GM19351 (cell line): ENCODE results near the gene RPL13.

Source experiments
- ATAC-seq: cut with Tn5 transposase; IDR thresholded peaks from one replicate; pipeline ENCODE4 v1.9.1; 2021; ENCODE audit warnings: mild to moderate bottlenecking, moderate library complexity; ENCODE audit not compliant: unreplicated experiment

Gene RPL13

DNA sequence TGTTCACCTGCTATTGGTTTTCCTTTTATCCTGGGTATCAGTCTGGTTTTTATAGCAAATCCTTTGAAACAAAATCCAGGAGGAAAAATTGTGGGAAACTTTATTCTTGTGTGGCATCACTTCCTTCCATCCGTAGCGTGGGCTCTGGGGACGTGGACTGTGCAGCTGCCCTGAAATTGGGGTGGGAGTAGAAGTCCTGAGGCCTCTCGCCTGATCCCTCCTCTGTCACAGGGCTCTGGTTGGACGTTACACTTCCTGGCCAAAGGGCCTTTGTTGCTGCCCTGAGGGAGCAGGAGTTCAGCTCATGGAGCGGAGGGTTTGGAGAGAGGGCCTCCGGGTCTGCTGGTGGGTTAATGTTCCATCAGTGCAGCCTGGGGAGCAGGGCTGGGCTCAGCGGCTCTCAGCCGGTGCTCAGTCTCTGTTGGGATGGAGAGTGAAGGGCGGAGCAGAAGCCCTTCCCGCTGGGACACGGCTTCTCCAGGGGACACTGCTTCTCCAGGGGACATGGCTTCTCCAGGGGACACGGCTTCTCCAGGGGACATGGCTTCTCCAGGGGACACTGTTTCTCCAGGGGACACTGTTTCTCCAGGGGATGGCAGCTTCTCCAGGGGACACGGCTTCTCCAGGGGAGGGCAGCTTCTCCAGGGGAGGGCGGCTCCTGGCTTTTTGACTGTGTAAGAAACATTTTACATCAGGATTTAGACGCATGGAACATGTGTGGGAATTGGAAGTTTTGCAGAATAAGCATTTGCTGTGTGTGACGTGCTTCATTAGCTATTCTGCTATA lies 15.2 kb upstream of the RPL13 start:
- ATAC-seq, result no peak

DNA sequence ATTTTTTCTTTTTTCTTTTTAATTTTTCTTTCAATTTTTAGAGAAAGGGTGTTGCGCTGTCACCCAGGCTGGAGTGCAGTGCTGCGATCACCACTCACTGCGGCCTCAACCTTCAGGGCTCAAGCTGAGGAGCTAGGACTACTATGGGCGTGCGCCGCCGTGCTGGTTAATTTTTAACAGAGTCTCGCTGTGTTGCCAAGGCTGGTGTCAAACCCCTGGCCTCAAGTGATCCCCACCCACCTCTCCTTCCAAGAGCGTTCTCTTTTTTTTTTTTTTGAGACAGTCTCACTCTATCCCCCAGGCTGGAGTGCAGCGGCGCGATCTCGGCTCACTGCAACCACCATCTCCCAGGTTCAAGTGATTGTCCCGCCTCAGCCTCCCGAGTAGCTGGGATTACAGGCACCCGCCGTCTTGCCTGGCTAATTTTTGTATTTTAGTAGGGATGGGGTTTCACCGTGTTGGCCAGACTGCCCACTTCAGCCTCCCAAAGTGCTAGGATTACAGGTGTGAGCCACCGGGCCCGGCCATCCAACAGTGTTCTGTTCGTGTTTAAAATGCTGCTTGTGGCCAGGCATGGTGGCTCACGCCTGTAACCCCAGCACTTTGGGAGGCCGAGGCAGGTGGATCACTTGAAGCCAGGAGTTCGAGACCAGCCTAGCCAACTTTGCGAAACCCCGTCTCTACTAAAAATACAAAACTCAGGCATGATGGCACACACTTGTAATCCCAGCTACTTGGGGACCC lies 14.5 kb upstream of the RPL13 start:
- ATAC-seq, result no peak

GRCh38 chr16:89546781-89547180 lies 13.7 kb upstream of the RPL13 start:
- ATAC-seq, result no peak

- ATAC-seq, result no peak
Observed at GRCh38 chr16:89547291-89547690, 13.2 kb upstream of the RPL13 start.

DNA sequence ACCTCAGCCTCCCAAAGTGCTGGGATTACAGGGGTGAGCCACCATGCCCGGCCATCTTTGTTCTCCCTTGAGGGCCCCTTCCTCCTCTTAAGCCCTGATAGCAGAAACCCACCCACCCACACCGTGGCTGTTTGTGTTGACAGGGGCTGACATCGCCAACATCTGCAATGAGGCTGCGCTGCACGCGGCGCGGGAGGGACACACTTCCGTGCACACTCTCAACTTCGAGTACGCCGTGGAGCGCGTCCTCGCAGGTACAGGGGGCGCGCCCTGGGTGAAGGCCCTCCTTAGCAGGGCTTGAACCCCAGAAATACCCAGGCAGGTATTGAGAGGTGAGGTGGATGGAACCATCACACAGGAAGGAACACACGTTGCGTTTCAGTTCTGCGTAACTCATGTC lies 12.6 kb upstream of the RPL13 start:
- no peak for ATAC-seq

DNA sequence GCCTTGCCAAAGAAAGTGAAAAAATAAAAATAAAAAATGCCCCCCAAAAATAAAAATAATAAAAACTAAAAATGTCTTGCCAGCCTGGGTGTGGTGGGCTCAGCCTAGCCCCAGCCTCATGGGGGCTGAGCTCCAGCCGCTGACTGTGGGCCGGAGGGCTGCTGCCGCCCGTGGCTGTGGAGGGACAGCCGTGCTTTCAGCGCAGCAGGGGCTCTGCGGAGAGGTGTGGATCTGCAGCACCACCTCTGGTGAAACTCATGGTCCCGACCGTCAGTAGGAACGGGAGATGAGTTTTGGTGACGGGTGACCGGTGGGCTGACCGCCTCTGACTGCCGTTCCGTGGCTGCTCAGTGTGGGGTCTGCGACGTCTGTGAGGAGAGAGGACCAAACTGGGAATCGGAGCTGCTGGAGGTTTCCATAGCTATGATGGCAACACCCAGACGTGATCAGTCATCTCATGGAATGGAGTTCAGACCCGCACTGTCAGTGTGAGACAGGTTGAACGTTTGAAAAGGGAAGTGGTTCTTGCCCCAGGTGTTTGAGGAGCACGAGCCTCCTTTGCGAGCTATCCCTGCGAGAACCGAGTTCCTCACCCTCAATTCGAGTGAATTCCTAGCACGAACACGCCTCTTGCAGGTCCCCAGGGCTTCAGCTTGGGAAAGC lies 12.0 kb upstream of the RPL13 start:
- no peak for ATAC-seq

GRCh38 chr16:89549007-89549700 lies 11.3 kb upstream of the RPL13 start:
- ATAC-seq, result no peak

DNA sequence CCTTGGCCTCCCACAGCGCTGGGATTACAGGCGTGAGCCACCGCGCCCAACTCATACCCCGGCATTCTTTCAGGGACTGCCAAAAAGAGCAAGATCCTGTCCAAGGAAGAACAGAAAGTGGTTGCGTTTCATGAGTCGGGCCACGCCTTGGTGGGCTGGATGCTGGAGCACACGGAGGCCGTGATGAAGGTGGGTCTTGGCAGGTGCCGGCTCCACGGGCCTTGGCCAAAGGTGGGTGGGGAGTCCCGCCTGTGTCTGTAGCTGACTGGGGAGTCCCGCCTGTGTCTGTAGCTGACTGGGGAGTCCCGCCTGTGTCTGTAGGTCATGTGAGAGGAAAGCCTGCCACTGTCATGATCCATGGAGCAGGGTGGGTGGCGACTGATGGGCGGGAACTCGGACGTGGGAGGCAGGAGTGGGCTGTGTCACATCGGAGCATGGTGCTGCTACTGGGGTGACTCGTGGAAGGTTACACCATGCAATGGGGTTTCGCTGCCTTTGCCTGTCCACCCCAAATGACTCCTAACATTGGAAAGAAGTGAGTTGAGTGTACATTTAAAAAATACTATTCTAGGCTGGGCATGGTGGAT lies 10.0 kb upstream of the RPL13 start:
- no peak for ATAC-seq

DNA sequence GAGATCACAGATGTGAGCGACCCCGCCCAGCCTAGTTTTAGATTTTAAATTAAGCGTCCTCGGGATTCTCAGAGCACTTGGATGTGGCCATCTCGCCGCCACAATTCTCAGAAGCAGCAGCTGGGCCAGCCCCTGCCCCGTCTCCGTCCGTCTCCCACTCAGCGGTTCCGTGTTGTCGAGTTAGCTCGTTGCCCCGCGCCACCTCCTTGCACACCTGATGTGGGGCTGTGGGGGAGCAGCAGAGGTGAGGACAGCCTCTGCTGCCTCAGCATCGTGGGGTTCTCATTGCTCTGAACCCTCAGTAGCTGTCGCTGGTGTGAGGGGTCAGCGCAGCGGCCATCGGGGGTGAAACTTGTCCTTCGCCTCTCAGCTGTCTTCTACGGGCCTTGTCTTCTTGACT lies 8.2 kb upstream of the RPL13 start:
- no peak for ATAC-seq

DNA sequence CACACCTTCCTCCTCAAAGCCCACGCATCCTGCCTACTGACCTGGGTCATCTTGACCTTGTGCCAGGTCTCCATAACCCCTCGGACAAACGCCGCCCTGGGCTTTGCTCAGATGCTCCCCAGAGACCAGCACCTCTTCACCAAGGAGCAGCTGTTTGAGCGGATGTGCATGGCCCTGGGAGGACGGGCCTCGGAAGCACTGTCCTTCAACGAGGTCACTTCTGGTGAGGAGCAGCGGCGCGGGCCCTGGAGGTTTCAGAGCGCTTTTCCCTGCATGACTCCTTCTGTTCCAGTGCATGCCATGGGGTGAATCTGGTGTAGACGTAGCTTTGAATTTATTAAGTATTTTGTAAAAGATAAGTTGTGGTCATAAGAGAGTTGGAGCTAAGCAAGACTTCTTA lies 7.6 kb upstream of the RPL13 start:
- no peak for ATAC-seq

- no peak for ATAC-seq
Observed at GRCh38 chr16:89553733-89554132, 6.7 kb upstream of the RPL13 start.

- no peak for ATAC-seq
Observed at GRCh38 chr16:89554343-89554742, 6.1 kb upstream of the RPL13 start.

DNA sequence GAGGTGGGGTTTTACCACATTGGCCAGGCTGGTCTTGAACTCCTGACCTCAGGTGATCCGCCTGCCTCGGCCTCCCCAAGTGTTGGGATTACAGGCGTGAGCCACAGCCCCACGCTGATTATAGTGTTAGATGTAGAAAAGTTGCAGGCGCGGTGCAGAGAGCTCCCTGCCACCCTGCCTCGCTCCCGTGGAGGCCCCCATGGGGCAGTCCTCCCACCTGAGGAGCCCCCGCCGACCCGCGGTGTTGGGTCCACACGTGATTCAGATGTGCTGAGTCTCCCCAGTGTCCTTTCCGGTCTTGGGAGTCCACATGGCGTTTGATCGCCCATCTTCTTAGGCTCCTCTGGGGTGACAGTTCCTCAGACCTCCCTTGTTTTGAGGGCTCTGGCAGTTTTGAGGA lies 5.2 kb upstream of the RPL13 start:
- no peak for ATAC-seq

DNA sequence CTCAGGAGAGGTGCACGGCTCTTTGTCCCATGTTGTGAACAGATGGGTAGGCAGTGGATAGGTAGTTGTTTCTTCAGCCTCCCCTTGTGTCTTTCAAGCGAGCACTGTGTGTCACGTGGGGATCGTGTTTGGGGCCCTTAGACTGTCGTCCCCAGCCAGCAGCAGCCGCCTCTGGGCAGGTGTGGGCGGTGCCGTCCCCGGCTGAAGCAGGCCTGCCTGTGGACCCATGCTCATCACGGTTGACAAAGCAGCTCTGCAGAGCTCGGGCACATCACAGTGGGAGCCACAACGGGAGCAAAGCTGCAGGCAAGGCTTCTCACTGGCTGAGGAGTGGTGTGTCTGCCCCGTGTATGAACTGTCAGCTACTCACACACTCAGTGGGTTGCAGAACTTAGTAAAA lies 4.7 kb upstream of the RPL13 start:
- ATAC-seq, result no peak

DNA sequence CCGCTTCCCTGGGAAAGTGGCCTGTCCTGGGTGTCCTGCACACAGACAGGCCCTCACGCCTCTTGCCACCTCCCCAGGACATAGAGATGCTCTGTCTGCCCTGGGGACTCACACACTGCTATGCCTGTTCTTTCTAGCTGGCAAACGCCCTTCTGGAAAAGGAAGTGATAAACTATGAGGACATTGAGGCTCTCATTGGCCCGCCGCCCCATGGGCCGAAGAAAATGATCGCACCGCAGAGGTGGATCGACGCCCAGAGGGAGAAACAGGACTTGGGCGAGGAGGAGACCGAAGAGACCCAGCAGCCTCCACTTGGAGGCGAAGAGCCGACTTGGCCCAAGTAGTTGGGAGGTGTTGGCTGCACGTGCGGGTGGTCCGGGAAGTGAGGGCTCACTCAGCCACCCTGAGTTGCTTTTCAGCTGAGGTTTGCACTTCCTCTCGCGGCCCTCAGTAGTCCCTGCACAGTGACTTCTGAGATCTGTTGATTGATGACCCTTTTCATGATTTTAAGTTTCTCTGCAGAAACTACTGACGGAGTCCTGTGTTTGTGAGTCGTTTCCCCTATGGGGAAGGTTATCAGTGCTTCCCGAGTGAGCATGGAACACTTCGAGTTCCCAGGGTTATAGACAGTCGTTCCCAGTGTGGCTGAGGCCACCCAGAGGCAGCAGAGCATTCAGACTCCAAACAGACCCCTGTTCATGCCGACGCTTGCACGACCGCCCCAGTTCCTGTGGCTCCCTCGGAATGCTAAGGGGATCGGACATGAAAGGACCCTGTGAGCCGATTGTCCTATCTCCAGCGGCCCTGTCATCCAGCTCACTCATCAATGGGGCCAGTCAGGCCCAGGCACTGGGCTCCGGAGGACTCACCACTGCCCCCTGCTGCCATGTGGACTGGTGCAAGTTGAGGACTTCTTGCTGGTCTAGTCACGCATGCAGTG lies 3.5 kb upstream of the RPL13 start:
- ATAC-seq, result peak; percentile 42

- no peak for ATAC-seq
Observed at GRCh38 chr16:89557690-89558490, 2.6 kb upstream of the RPL13 start.

DNA sequence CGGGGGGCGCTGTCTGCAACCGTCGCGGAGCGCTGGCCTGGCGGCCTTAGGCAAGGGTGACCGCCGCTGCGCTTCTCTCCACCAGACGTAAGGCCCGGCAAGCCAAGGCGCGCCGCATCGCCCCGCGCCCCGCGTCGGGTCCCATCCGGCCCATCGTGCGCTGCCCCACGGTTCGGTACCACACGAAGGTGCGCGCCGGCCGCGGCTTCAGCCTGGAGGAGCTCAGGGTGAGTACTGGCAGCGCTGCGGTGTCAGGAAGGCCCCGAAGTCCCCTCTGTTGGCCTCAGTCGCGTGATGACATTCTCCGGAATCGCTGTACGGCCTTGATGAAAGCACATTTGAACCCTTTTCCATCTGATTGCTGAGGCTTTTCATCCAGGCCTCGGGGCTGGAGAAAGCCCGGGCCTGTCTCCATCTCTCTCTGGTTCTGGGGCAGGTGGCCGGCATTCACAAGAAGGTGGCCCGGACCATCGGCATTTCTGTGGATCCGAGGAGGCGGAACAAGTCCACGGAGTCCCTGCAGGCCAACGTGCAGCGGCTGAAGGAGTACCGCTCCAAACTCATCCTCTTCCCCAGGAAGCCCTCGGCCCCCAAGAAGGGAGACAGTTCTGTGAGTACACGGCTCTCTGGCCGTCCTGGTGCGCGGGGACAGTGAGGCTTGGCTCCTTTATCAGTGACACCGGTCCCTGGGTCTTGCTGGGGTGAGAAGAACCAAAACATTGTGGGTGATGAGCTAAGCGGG lies 831 bp downstream of the RPL13 start:
- ATAC-seq, result no peak

DNA sequence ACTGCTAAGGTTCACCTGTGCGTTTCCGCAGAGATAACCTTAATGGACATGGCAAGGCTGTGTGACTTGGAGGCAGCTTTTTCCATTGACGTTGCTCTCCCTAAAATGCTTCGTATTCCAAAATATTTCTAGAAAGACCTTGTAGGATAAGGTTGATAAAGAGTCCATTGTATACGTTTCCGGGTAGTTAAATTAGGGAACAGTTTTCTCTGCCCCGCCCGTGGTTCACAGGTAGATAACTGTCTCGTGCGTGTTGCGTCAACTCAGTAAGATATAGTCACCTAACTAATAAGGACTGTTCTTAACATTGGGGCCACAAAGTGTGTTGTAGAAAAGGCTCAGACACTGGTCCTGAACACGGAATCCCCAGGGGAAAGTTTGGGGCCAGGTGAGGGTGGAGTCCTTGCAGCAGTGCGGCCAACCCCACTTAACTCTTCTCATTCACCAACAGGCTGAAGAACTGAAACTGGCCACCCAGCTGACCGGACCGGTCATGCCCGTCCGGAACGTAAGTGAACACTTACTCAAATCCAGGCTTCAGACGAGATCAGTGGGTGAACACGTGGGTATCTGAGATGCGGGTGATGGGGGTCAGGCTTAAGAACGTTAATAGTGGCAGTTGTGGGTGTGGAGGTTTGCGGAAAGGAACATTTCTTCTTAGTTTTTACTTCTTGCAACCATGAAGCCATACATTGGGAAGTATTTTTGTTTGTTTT lies 1.6 kb downstream of the RPL13 start:
- ATAC-seq, result no peak
